Muscle layer of duodenum (tissue), 2 donors: ENCODE measurements around the gene DUSP5.

Source experiments
- H3K27ac ChIP-seq: one replicate; pipeline ENCODE4 v1.7.0; 2013; ENCODE audit warnings: mild to moderate bottlenecking, low read length
- H3K27me3 ChIP-seq: one replicate; pipeline ENCODE4 v1.7.0; 2013; ENCODE audit warnings: low read depth, mild to moderate bottlenecking, control low read depth, low read length
- H3K36me3 ChIP-seq, 2 donors: one replicate each; pipeline ENCODE4 v1.7.0; 2013; ENCODE audit warnings: low read length in 2 of 2, control low read depth in 1 of 2, mild to moderate bottlenecking in 1 of 2; ENCODE audit not compliant: insufficient read depth in 2 of 2, control insufficient read depth in 1 of 2
- H3K4me1 ChIP-seq, 2 donors: one replicate each; pipeline ENCODE4 v1.7.0; 2013; ENCODE audit warnings: low read length in 2 of 2, mild to moderate bottlenecking in 2 of 2, control low read depth in 1 of 2, moderate library complexity in 1 of 2; ENCODE audit not compliant: insufficient read depth in 2 of 2, control insufficient read depth in 1 of 2
- H3K4me3 ChIP-seq, 2 donors: one replicate each; pipeline ENCODE4 v1.7.0; 2013; ENCODE audit warnings: low read length in 2 of 2, low read depth in 1 of 2, mild to moderate bottlenecking in 1 of 2
- H3K9me3 ChIP-seq, 2 donors: one replicate each; pipeline ENCODE4 v1.7.0; 2013; ENCODE audit warnings: low read length in 2 of 2, control low read depth in 1 of 2, mild to moderate bottlenecking in 1 of 2; ENCODE audit not compliant: control insufficient read depth in 1 of 2
- donor health status: healthy.

The DUSP5 gene

GRCh38 chr10:110503528-110504110, 5.9 kb downstream of the DUSP5 start:
- H3K4me1 ChIP-seq: peaks cover 35 to 41% of the 10 kb centered on the region in 2 donors

GRCh38 chr10:110504111-110504735, 6.5 kb downstream of the DUSP5 start:
- no peaks in the 10 kb centered on the region for H3K27me3 ChIP-seq
- H3K36me3 ChIP-seq: peaks cover 3 to 19% of the 10 kb centered on the region in 2 donors
- H3K27ac ChIP-seq: peak overlapping the region; percentile 71
- no peaks in the 10 kb centered on the region for H3K9me3 ChIP-seq
- H3K4me3 ChIP-seq: peak overlapping the region in 1 of 2 donors; percentile 31
- H3K4me1 ChIP-seq: peaks cover 35 to 41% of the 10 kb centered on the region in 2 donors

More at GRCh38 chr10:110503528-110504110, 5.9 kb downstream of the DUSP5 start:
- Histone ChIP-seq H3K4me3 (peak overlapping the region in 1 of 2 donors; percentile 31), H3K9me3 (no peaks in the 10 kb centered on the region), H3K36me3 (peaks cover 3 to 15% of the 10 kb centered on the region in 2 donors), H3K27me3 (no peaks in the 10 kb centered on the region), H3K27ac (peak overlapping the region; percentile 71)

- Histone ChIP-seq H3K4me1 (peaks cover 35 to 38% of the 10 kb centered on the region in 2 donors), H3K27ac (peak overlapping the region; percentile 71), H3K36me3 (peaks cover 4 to 29% of the 10 kb centered on the region in 2 donors)
These were observed 7.5 kb downstream of the DUSP5 start for GRCh38 chr10:110505130-110505770.

GRCh38 chr10:110506448-110506847, 8.7 kb downstream of the DUSP5 start:
- Histone ChIP-seq H3K27me3 (no peaks in the 10 kb centered on the region), H3K36me3 (peaks cover 14 to 38% of the 10 kb centered on the region in 2 donors), H3K9me3 (no peaks in the 10 kb centered on the region), H3K27ac (no peak overlapping the region), H3K4me1 (peaks cover 28% of the 10 kb centered on the region in 2 donors), H3K4me3 (no peak overlapping the region)

More at GRCh38 chr10:110505130-110505770, 7.5 kb downstream of the DUSP5 start:
- no peaks in the 10 kb centered on the region for H3K27me3 ChIP-seq
- H3K4me3 ChIP-seq: no peak overlapping the region
- no peaks in the 10 kb centered on the region for H3K9me3 ChIP-seq

GRCh38 chr10:110507346-110507745, 9.6 kb downstream of the DUSP5 start:
- no peak overlapping the region for H3K4me3 ChIP-seq
- no peak overlapping the region for H3K27ac ChIP-seq
- H3K9me3 ChIP-seq: no peaks in the 10 kb centered on the region
- no peaks in the 10 kb centered on the region for H3K27me3 ChIP-seq
- peaks cover 21 to 38% of the 10 kb centered on the region in 2 donors for H3K36me3 ChIP-seq
- peaks cover 19 to 25% of the 10 kb centered on the region in 2 donors for H3K4me1 ChIP-seq

- Histone ChIP-seq H3K27me3 (no peaks in the 10 kb centered on the region), H3K4me3 (no peak overlapping the region), H3K9me3 (no peaks in the 10 kb centered on the region), H3K4me1 (peaks cover 10 to 16% of the 10 kb centered on the region in 2 donors), H3K27ac (no peak overlapping the region), H3K36me3 (peaks cover 21 to 41% of the 10 kb centered on the region in 2 donors)
These were observed 10.6 kb downstream of the DUSP5 start for GRCh38 chr10:110508159-110508788.

- Histone ChIP-seq H3K36me3 (peaks cover 21 to 41% of the 10 kb centered on the region in 2 donors), H3K27me3 (no peaks in the 10 kb centered on the region), H3K4me1 (peaks cover 3 to 12% of the 10 kb centered on the region in 2 donors), H3K4me3 (no peak overlapping the region), H3K9me3 (no peaks in the 10 kb centered on the region), H3K27ac (no peak overlapping the region)
These were observed 11.3 kb downstream of the DUSP5 start for GRCh38 chr10:110508806-110509544.

- Histone ChIP-seq H3K9me3 (no peaks in the 10 kb centered on the region), H3K4me3 (no peak overlapping the region), H3K27me3 (no peaks in the 10 kb centered on the region), H3K4me1 (peaks cover 3 to 8% of the 10 kb centered on the region in 2 donors), H3K27ac (no peak overlapping the region), H3K36me3 (peaks cover 21 to 41% of the 10 kb centered on the region in 2 donors)
These were observed 11.9 kb downstream of the DUSP5 start for GRCh38 chr10:110509560-110509959.

GRCh38 chr10:110510086-110510485, 12.4 kb downstream of the DUSP5 start:
- H3K36me3 ChIP-seq: peaks cover 21 to 41% of the 10 kb centered on the region in 2 donors

GRCh38 chr10:110510730-110511129, 13.0 kb downstream of the DUSP5 start:
- H3K9me3 ChIP-seq: no peaks in the 10 kb centered on the region
- H3K36me3 ChIP-seq: peaks cover 21 to 41% of the 10 kb centered on the region in 2 donors
- H3K4me1 ChIP-seq: no peaks in the 10 kb centered on the region
- no peak overlapping the region for H3K4me3 ChIP-seq
- H3K27ac ChIP-seq: no peak overlapping the region
- H3K27me3 ChIP-seq: no peaks in the 10 kb centered on the region

More at GRCh38 chr10:110510086-110510485, 12.4 kb downstream of the DUSP5 start:
- H3K4me3 ChIP-seq: no peak overlapping the region
- no peaks in the 10 kb centered on the region for H3K9me3 ChIP-seq
- peaks cover 0 to 3% of the 10 kb centered on the region in 2 donors for H3K4me1 ChIP-seq
- no peaks in the 10 kb centered on the region for H3K27me3 ChIP-seq
- H3K27ac ChIP-seq: no peak overlapping the region
